Urothelium cell line (cell line): Measurements from ENCODE around the gene ZSWIM7.
"Not testable (repeated sequence)": the region's sequence is repeated elsewhere in the genome, so short reads cannot be mapped to it uniquely, and the experiment has no call there.

ENCODE experiments used
- DNase-seq: peaks from one replicate; pipeline ENCODE4 v3.0.0; 2011; ENCODE audit warnings: low spot score, mixed read lengths
- FAIRE-seq: peaks from 2 replicates; lab custom pipeline; 2011; peaks lifted over from hg19 to GRCh38; lab: Jason Lieb, UNC

Gene ZSWIM7

DNA sequence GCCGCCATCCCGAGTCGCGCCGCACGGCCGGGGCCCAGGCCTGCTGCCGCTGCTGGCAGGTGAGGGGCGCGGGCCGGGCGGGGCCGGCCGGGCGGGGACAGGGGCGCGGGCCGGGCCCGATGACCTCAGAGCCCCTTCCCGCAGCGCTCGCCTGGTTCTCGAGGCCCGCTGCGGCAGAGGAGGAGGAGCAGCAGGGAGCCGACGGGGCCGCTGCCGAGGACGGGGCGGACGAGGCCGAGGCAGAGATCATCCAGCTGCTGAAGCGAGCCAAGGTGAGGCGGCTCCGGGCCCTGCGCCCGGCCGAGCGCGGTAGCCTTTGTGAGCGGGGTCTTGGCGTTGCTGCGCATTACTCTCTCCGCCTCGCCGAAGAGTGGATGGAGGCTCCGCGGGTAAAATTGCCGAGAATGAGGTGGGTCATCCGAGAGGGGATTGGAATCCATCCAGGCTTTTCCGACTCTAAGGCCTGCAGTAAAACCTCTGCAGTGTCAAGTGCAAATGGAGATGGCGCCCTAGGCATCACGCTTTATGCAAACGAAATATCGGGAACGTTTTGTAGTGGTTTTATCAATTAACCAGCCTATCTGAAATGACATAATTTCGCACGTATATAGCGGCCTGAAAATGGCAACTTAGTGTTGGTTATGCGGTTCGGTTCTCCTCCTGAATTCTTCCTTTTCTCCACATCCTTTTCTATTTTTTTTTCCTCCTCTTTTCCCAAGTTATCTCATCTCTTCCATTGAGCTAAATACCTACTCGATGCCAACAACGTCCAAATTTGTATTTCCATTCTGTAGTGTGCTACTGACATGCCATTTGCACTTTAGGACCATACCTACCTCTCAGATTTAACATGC lies 697 bp upstream of the ZSWIM7 start:
- no peak for FAIRE-seq
- DNase-seq = peak; percentile 42

- no peak for FAIRE-seq
- no peak for DNase-seq
Observed at GRCh38 chr17:15998031-15998562, 1.4 kb downstream of the ZSWIM7 start.

DNA sequence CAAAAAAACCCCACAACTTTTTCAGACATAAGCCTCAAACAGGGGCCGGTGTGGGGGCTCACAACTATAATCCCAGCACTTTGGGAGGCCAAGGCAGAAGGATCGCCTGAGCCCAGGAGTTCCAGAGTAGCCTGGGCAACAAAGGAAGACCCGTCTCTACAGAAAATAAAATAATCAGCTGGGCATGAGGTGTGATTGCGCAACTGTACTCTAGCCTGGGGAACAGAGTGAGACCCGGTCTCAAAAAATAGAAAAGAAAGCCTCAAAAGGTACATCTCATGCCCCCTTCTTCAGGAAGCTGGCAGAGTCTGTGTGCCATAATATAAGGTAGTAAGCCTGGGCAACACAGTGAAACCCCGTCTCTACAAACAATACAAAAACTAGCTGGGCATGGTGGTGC lies 3.2 kb downstream of the ZSWIM7 start:
- no peak for FAIRE-seq
- DNase-seq = no peak

DNA sequence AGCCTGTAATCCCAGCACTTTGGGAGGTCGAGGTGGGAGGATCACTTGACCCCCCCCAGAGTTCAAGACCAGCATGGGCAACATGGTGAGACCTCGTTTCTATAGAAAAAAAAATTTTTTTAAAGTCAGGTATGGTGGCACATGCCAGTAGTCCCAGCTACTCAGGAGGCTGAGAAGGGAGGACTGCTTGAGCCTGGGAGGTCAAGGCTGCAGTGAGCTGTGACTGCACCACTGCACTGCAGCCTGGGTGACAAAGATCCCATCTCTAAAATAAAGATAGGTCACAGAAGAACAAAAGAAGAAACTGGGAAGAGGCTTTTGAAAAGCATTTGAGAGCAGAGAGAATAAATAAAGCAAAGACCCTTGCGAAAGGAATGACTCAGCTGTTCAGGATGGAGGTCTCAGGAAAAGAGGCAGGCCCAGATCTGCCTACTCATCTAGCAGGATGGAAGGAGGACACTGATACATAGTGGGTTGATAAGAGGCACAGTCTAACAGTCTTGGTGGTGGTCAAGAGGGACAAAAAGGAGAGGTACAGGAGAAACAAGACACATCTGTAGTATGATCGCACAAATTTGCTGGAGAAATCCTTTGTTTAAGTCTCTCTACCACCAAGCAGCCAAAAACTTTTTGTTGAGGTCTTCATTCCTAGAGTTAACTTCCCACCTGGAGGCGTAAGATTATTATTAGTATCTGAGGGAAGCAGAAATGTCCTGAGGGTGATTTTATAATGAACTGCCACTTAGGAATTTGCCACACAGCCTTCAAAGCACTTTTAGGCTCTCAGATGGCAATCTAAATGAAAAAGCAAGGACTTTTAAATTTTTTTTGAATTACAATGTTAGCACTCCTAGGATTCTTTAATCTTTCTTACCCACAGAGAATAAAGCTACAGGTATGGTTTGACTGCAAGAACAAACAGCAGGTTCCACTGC lies 17.6 kb downstream of the ZSWIM7 start:
- FAIRE-seq (no peak), DNase-seq (no peak)

- no peak for DNase-seq
- no peak for FAIRE-seq
Observed at GRCh38 chr17:15981208-15981607, 18.3 kb downstream of the ZSWIM7 start.

DNA sequence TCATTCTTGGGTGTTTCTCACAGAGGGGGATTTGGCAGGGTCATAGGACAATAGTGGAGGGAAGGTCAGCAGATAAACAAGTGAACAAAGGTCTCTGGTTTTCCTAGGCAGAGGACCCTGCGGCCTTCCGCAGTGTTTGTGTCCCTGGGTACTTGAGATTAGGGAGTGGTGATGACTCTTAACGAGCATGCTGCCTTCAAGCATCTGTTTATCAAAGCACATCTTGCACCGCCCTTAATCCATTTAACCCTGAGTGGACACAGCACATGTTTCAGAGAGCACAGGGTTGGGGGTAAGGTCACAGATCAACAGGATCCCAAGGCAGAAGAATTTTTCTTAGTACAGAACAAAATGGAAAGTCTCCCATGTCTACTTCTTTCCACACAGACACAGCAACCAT lies 20.5 kb downstream of the ZSWIM7 start:
- not testable (repeated sequence) for DNase-seq, FAIRE-seq

DNA sequence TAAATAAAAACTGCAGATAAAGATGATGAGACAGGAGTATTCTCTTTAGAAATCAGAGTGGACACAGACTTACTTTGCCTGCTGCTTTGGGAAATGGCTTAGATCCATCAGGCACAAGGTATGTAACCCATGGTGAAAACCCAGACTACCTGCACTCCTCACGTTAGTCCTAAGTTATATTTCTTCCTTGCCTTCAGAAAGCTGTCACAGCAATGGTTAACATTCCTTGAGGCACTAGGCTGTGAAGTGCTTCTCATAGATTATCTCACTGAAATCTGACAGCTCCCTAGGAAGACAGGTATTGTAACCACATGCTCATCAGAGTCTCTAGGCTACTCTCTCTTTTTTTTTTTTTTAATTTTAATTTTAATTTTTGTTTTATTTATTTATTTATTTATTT lies 20.9 kb downstream of the ZSWIM7 start:
- DNase-seq (no peak), FAIRE-seq (no peak)

DNA sequence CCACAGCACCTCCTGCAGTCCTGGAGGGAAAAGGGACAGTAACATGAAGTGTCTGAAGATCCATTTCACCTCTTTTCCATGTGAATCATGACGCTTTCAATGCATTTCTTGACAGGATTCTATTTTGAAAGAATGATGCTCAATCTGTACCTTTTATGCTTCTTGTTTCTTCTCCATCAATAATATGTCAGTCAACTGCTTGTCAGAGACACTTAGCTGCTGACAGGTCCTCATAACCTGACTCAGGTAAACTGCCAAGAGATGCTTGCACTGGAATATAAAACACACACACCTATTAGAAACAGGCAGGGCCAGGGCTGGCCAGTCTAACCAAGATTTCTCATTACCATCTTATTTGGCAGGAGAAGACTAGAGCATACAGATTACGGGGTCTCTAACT lies 21.6 kb downstream of the ZSWIM7 start:
- DNase-seq (no peak), FAIRE-seq (no peak)

- no peak for DNase-seq
- FAIRE-seq = no peak
Observed at GRCh38 chr17:15973834-15974233, 25.7 kb downstream of the ZSWIM7 start.

- FAIRE-seq (no peak), DNase-seq (no peak)
Observed at GRCh38 chr17:15973016-15973415, 26.5 kb downstream of the ZSWIM7 start.

DNA sequence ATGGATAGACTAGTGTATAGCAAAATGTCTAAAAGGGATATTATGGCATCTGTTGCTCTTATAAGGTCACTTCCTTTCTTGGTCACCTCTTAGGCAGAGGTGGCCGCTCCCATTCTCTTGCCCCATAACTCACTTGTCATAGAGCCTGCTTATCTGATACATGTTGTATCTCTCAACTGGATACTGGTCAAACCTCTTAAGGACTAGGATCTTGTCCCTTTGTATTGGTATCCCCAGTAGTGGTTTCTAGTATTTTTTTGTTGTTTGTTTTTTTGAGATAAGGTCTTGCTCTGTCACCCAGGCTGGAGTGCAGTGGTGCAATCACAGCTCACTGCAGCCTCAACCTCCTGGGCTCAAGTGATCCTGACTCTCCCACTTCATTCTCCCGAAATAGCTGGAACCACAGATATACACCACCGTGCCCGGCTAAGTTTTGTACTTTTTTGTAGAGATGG lies 27.0 kb downstream of the ZSWIM7 start:
- FAIRE-seq (no peak), DNase-seq (no peak)

GRCh38 chr17:15971882-15972281 lies 27.6 kb downstream of the ZSWIM7 start:
- DNase-seq = no peak
- no peak for FAIRE-seq

DNA sequence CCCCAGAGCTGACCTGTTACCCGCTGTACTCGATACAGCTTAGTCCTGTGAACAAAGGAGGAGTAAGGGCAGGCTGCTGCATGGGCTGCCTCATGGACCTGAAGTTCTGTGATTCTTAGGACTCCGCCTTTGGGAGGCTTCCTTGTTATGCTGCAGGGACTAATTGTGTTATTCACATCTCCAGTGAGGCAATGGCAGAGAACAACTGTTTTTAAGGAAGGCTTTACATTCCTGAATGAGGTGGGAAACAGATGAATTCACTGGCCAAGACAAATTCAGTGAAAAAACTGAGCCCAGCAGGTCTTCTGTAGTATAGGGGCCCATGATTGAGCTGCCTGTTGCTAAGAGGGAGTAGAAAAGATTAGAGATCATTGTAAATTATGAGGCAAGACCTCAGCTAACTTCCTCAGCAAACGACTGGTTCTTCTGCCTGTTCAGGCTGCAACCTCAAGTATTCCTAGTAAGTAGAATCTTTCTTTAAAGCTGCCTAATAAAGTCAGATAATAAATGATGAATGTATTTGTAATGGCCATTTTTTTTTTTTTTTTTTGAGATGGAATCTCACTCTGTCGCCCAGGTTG lies 28.3 kb downstream of the ZSWIM7 start:
- no peak for FAIRE-seq
- DNase-seq = no peak

GRCh38 chr17:15970500-15970899 lies 29.0 kb downstream of the ZSWIM7 start:
- FAIRE-seq (no peak), DNase-seq (no peak)

GRCh38 chr17:15969463-15969862 lies 30.0 kb downstream of the ZSWIM7 start:
- FAIRE-seq (no peak), DNase-seq (no peak)

- FAIRE-seq = no peak
- no peak for DNase-seq
Observed at GRCh38 chr17:15967706-15968399, 31.7 kb downstream of the ZSWIM7 start.

GRCh38 chr17:15966879-15967248 lies 32.6 kb downstream of the ZSWIM7 start:
- FAIRE-seq (no peak), DNase-seq (no peak)

GRCh38 chr17:15966183-15966878 lies 33.2 kb downstream of the ZSWIM7 start:
- no peak for FAIRE-seq
- no peak for DNase-seq

DNA sequence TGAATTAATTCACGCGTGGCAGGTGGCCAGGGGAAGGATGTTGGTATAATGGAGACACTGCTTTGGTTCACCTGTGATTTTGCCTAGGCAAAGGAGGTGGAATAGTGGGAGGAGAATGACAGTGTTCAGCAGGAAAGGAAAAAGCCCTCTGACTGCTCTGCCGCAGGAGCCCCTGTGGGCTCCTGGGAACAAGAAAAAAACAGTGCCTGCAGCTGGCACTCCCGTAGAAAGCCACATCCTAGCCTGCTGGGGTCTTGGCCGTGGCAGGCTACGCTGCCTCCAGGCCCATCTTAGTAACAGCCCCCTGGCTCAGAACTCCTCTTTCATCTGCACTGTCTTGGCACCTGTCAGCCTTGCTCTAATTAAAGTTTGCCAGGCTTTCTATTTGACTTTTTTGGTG lies 34.0 kb downstream of the ZSWIM7 start:
- no peak for DNase-seq

DNA sequence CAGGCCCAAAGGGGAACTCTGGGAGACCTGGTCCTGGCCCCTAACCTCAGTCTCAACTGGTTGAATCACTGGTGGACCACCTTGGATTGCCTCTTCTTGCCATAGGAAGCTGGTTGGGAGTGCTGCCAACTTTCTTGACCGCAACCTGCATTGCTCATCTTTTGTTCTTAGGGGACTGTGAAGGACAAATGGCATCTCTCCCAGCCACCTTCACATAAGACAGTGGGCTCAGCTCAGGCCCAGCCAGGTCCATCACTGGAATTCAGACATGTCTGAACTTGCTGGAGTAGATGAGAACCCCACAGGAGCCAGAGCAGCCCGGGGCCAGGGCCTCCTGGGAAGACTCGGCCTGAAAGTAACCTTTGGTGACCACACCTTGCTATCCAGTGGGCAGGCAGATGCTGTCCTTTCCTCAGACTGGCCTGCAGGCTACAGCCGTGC lies 35.8 kb downstream of the ZSWIM7 start:
- no peak for FAIRE-seq

More for the DNA sequence above, 34.0 kb downstream of the ZSWIM7 start:
- FAIRE-seq = no peak

More for the DNA sequence above, 35.8 kb downstream of the ZSWIM7 start:
- DNase-seq = peak; percentile 63
